Tibial artery (tissue), 4 donors: Measurements from ENCODE around the gene IGFN1.

Experiments used
- DNase-seq, 2 donors: peaks; one replicate each; pipeline ENCODE4 v3.0.0-alpha.2; 2019
- H3K27ac ChIP-seq, 2 donors: fragments of 200-600 bp; sonication (generic) in 1 of 2; 1 replicate in 1 of 2; 2 replicates in 1 of 2; pipeline ENCODE4 v1.5.1; 2018 to 2019; ENCODE audit warnings: mild to moderate bottlenecking in 1 of 2
- H3K27me3 ChIP-seq, 2 donors: fragments of 200-600 bp; sonication (generic) in 1 of 2; one replicate each; pipeline versions ENCODE4 v1.5.1 to v1.6.0; 2016 to 2019
- H3K36me3 ChIP-seq, 3 donors: fragments of 200-600 bp; sonication (generic) in 2 of 3; one replicate each; pipeline ENCODE4 v1.5.1; 2016 to 2019; ENCODE audit warnings: mild to moderate bottlenecking in 2 of 3
- H3K4me1 ChIP-seq, 4 donors: fragments of 200-600 bp; sonication (generic) in 2 of 4; 1 replicate in 3 of 4; 2 replicates in 1 of 4; pipeline ENCODE4 v1.5.1; 2016 to 2019
- H3K4me3 ChIP-seq, 2 donors: fragments of 200-600 bp; sonication (generic) in 1 of 2; 1 replicate in 1 of 2; 2 replicates in 1 of 2; pipeline ENCODE4 v1.5.1; 2018 to 2019; ENCODE audit warnings: mild to moderate bottlenecking in 2 of 2
- H3K9me3 ChIP-seq, 3 donors: fragments of 200-600 bp; sonication (generic) in 1 of 3; one replicate each; pipeline ENCODE4 v1.5.1; 2016 to 2019
- CTCF ChIP-seq, 2 experiments: fragments of 200-600 bp in 1 of 2; fragments of 450-650 bp in 1 of 2; IDR thresholded peaks; one replicate each; pipeline ENCODE4 v1.5.1; 2017 to 2019; ENCODE audit warnings: antibody characterized with exemption in 2 of 2, mild to moderate bottlenecking in 1 of 2, moderate library complexity in 1 of 2
- intact Hi-C: fragments of 100-400 bp; cut with DNase I; formaldehyde crosslinking; loops from one replicate; pipeline ENCODE4 v1.15.0; 2023; ENCODE audit warnings: low total_unique reads

IGFN1 gene

GRCh38 chr1:201198598-201198997, 8.0 kb downstream of the IGFN1 start:
- Histone ChIP-seq H3K9me3 (no peaks in the 10 kb centered on the region), H3K4me3 (no peak overlapping the region), H3K4me1 (no peaks in the 10 kb centered on the region), H3K36me3 (no peaks in the 10 kb centered on the region), H3K27ac (no peak overlapping the region), H3K27me3 (no peaks in the 10 kb centered on the region)
- DNase-seq, result no peak
- intact Hi-C loops, result no loop called here
- TF ChIP-seq CTCF (IDR thresholded peaks at IDR 0.05), result no peak

- Histone ChIP-seq H3K27me3 (no peaks in the 10 kb centered on the region), H3K9me3 (no peaks in the 10 kb centered on the region), H3K4me3 (no peak overlapping the region), H3K36me3 (no peaks in the 10 kb centered on the region), H3K4me1 (no peaks in the 10 kb centered on the region), H3K27ac (no peak overlapping the region)
- no peak for DNase-seq
- TF ChIP-seq CTCF (IDR thresholded peaks at IDR 0.05), result no peak
- intact Hi-C loops, result no loop called here
Measured at GRCh38 chr1:201205036-201205435, 14.4 kb downstream of the IGFN1 start.

GRCh38 chr1:201206176-201206575, 15.6 kb downstream of the IGFN1 start:
- H3K27me3 ChIP-seq, result no peaks in the 10 kb centered on the region
- no peak for DNase-seq
- H3K27ac ChIP-seq, result no peak overlapping the region
- H3K36me3 ChIP-seq, result no peaks in the 10 kb centered on the region
- no peaks in the 10 kb centered on the region for H3K4me1 ChIP-seq
- intact Hi-C loops, result no loop called here
- no peak overlapping the region for H3K4me3 ChIP-seq
- H3K9me3 ChIP-seq, result no peaks in the 10 kb centered on the region
- no peak for TF ChIP-seq CTCF (IDR thresholded peaks at IDR 0.05)

GRCh38 chr1:201207046-201207445, 16.4 kb downstream of the IGFN1 start:
- Histone ChIP-seq H3K4me3 (no peak overlapping the region), H3K27ac (no peak overlapping the region), H3K27me3 (no peaks in the 10 kb centered on the region), H3K4me1 (no peaks in the 10 kb centered on the region), H3K36me3 (no peaks in the 10 kb centered on the region), H3K9me3 (no peaks in the 10 kb centered on the region)
- no peak for TF ChIP-seq CTCF (IDR thresholded peaks at IDR 0.05)
- no peak for DNase-seq
- intact Hi-C loops, result no loop called here

GRCh38 chr1:201208236-201208635, 17.6 kb downstream of the IGFN1 start:
- DNase-seq, result no peak
- intact Hi-C loops, result no loop called here
- no peak overlapping the region for H3K27ac ChIP-seq
- no peaks in the 10 kb centered on the region for H3K9me3 ChIP-seq
- no peaks in the 10 kb centered on the region for H3K27me3 ChIP-seq
- H3K4me3 ChIP-seq, result no peak overlapping the region
- no peaks in the 10 kb centered on the region for H3K36me3 ChIP-seq
- TF ChIP-seq CTCF (IDR thresholded peaks at IDR 0.05), result no peak
- no peaks in the 10 kb centered on the region for H3K4me1 ChIP-seq

GRCh38 chr1:201212056-201212455, 21.4 kb downstream of the IGFN1 start:
- Histone ChIP-seq H3K27ac (no peak overlapping the region), H3K36me3 (no peaks in the 10 kb centered on the region), H3K4me3 (no peak overlapping the region), H3K9me3 (no peaks in the 10 kb centered on the region), H3K4me1 (no peaks in the 10 kb centered on the region), H3K27me3 (no peaks in the 10 kb centered on the region)
- TF ChIP-seq CTCF (IDR thresholded peaks at IDR 0.05), result no peak
- DNase-seq, result peak in 1 of 2 donors; percentile 50
- intact Hi-C loops, result no loop called here
